ENCODE results near the gene GMNN.
A peak's percentile ranks its signal among the peaks of the same experiment; 100 is the strongest.

Gene GMNN

DNA sequence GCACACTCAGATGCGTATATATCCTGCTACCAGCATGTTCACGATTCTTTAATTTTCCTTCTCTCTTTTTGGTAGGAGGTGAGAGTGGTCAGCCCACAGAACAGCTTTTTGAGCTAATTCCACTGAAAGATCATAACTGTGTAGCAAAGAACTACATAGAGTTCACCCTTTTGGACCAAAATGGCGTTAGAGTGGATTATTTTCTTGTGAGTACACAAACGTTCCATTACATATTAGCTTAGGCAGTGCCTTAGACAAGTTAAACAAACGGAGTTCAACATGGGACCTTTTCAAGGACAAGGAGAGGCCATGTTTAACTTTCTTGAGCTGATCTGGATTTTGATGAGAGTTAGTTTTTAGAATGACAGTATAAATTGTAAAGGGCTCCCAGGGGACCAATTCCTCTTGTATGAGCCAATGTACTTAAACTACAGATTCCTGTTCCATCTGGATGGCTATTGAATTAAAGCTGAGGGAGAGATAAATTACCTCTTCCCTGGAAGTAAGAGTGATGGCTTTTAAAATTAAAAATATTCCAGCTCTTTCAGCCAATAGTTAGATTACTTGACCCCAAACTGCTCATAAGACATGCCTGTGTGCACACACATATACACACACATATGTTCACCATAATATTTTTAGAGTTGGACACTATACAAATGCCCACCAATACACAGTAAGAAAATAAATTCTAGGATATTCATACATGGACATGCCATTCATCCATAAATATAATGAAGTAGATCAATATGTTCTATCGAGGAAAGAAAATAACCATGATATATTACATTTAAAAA lies 49.6 kb downstream of the GMNN start:
- Histone ChIP-seq H3K4me1 (ENCODE audit: control insufficient read depth, insufficient read depth, low read length) (no peaks in the 10 kb centered on the region; the same call in 1 of the 2 replicates), H3K9me3 (ENCODE audit: control insufficient read depth, insufficient read depth, low read depth, low read length) (no peaks in the 10 kb centered on the region), H3K27ac (ENCODE audit: extremely low read depth, low read depth, low read length) (no peak overlapping the region), H3K36me3 (ENCODE audit: control insufficient read depth in 2 of 2, insufficient read depth in 1 of 2, low read length in 2 of 2) (no peaks in the 10 kb centered on the region), H3K4me3 (ENCODE audit: low read depth, low read length) (no peak overlapping the region)
- ChIA-PET POLR2A (no interaction called here), CTCF (interaction anchor here (0.5 to 1.3 kb wide), 4 partner anchors 9 to 243 kb away, joined by 3 to 4 read pairs (median 3); no protein-coding TSS in a partner anchor)
- TF ChIP-seq, protein P1, sequence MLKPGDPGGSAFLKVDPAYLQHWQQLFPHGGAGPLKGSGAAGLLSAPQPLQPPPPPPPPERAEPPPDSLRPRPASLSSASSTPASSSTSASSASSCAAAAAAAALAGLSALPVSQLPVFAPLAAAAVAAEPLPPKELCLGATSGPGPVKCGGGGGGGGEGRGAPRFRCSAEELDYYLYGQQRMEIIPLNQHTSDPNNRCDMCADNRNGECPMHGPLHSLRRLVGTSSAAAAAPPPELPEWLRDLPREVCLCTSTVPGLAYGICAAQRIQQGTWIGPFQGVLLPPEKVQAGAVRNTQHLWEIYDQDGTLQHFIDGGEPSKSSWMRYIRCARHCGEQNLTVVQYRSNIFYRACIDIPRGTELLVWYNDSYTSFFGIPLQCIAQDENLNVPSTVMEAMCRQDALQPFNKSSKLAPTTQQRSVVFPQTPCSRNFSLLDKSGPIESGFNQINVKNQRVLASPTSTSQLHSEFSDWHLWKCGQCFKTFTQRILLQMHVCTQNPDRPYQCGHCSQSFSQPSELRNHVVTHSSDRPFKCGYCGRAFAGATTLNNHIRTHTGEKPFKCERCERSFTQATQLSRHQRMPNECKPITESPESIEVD (tag by site-specific recombination; IDR thresholded peaks at IDR 0.05): peak; percentile 42; the same call in 1 of the 2 replicates
- TF ChIP-seq PRDM1 (tag by site-specific recombination; IDR thresholded peaks at IDR 0.05): no peak

DNA sequence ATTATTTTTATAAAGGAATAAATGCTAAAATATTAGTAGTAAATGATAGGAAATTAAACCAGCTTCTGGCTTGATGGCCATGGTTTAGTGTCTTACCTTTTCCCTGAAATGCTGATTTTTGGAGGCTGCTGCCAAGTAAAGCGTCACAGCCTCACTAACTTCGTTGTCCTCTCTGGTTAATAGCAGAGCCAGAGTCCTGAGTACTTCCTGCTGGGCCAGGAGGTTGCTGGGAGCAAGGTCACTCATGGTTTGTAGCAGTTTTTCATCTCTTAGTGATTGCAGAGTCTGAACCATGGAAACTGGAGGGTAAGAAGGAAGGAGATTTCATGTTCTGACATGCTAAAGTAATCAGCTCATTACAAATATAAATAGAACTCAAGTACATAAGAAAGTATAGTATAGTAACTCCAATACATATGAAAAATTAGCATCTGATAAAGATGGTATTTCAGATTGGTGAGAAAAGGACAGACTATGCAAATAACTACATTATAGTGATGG lies 50.4 kb downstream of the GMNN start:
- ChIA-PET CTCF (interaction anchor here (0.9 kb wide), 1 partner anchor 193 kb away, joined by 4 read pairs; no protein-coding TSS in a partner anchor), POLR2A (no interaction called here)
- H3K4me1 ChIP-seq (ENCODE audit: control insufficient read depth, insufficient read depth, low read length): no peaks in the 10 kb centered on the region; the same call in 1 of the 2 replicates
- no peaks in the 10 kb centered on the region for H3K9me3 ChIP-seq (ENCODE audit: control insufficient read depth, insufficient read depth, low read depth, low read length)
- no peaks in the 10 kb centered on the region for H3K36me3 ChIP-seq (ENCODE audit: control insufficient read depth in 2 of 2, insufficient read depth in 1 of 2, low read length in 2 of 2)
- H3K4me3 ChIP-seq (ENCODE audit: low read depth, low read length): no peak overlapping the region
- H3K27ac ChIP-seq (ENCODE audit: extremely low read depth, low read depth, low read length): no peak overlapping the region
- TF ChIP-seq ZNF521 (tag by site-specific recombination; IDR thresholded peaks at IDR 0.05) (no peak), GLIS1 (tag by site-specific recombination; IDR thresholded peaks at IDR 0.05) (no peak), KLF10 (tag by site-specific recombination; IDR thresholded peaks at IDR 0.05) (no peak), KLF7 (tag by site-specific recombination; IDR thresholded peaks at IDR 0.05; ENCODE audit: borderline replicate concordance) (no peak), ZNF24 (tag by site-specific recombination; IDR thresholded peaks at IDR 0.05) (no peak), ZNF16 (tag by site-specific recombination; IDR thresholded peaks at IDR 0.05; ENCODE audit: low read depth) (no peak), ZNF561 (tag by site-specific recombination; IDR thresholded peaks at IDR 0.05; ENCODE audit: borderline replicate concordance) (no peak), SCRT1 (tag by site-specific recombination; IDR thresholded peaks at IDR 0.05; ENCODE audit: borderline replicate concordance) (no peak), ZNF354C (tag by site-specific recombination; IDR thresholded peaks at IDR 0.05; ENCODE audit: borderline replicate concordance, low read depth) (no peak), ZNF571 (tag by site-specific recombination; IDR thresholded peaks at IDR 0.05) (no peak), ZFP3 (tag by site-specific recombination; IDR thresholded peaks at IDR 0.05; ENCODE audit: low read depth) (no peak)

DNA sequence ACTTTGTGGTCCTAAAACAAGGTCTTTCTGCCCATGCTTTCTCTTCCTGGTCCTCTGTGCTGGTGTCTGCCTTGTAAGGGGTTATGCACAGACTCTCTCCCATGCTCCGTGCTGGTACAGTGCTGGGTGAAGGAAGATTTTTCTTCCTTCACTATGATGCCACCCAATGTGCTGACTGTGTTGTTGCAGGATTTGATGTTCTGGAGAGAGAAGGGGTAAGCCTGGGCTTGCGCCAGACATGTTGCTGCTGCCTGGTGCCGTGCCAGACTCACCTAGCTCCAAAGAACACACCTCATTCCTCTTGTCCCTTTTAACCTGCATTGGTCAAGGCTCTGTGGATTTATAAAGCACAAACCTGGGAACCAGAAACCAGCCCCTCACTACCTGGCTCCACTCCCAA lies 52.4 kb downstream of the GMNN start:
- CTCF ChIA-PET: interaction anchor here (1.1 kb wide), 1 partner anchor 29 kb away, joined by 4 read pairs; no protein-coding TSS in a partner anchor
- no peak overlapping the region for H3K4me3 ChIP-seq (ENCODE audit: low read depth, low read length)
- H3K4me1 ChIP-seq (ENCODE audit: control insufficient read depth, insufficient read depth, low read length): no peaks in the 10 kb centered on the region; the same call in 1 of the 2 replicates
- no peak overlapping the region for H3K27ac ChIP-seq (ENCODE audit: extremely low read depth, low read depth, low read length)
- H3K36me3 ChIP-seq (ENCODE audit: control insufficient read depth in 2 of 2, insufficient read depth in 1 of 2, low read length in 2 of 2): no peaks in the 10 kb centered on the region
- POLR2A ChIA-PET: no interaction called here
- no peaks in the 10 kb centered on the region for H3K9me3 ChIP-seq (ENCODE audit: control insufficient read depth, insufficient read depth, low read depth, low read length)
- TF ChIP-seq GLI4 (tag by site-specific recombination; IDR thresholded peaks at IDR 0.05) (no peak), ZNF350 (tag by site-specific recombination; IDR thresholded peaks at IDR 0.05) (no peak), ZNF654 (tag by site-specific recombination; IDR thresholded peaks at IDR 0.05; ENCODE audit: low read depth) (peak; percentile 11; the same call in 1 of the 2 replicates), ZNF548 (tag by site-specific recombination; IDR thresholded peaks at IDR 0.05) (no peak), ZNF544 (tag by site-specific recombination; IDR thresholded peaks at IDR 0.05) (no peak), ZNF785 (tag by site-specific recombination; IDR thresholded peaks at IDR 0.05) (no peak), ZNF184 (tag by site-specific recombination; IDR thresholded peaks at IDR 0.05) (no peak), GLIS2 (tag by site-specific recombination; IDR thresholded peaks at IDR 0.05) (no peak)
- TF ChIP-seq, protein P2, sequence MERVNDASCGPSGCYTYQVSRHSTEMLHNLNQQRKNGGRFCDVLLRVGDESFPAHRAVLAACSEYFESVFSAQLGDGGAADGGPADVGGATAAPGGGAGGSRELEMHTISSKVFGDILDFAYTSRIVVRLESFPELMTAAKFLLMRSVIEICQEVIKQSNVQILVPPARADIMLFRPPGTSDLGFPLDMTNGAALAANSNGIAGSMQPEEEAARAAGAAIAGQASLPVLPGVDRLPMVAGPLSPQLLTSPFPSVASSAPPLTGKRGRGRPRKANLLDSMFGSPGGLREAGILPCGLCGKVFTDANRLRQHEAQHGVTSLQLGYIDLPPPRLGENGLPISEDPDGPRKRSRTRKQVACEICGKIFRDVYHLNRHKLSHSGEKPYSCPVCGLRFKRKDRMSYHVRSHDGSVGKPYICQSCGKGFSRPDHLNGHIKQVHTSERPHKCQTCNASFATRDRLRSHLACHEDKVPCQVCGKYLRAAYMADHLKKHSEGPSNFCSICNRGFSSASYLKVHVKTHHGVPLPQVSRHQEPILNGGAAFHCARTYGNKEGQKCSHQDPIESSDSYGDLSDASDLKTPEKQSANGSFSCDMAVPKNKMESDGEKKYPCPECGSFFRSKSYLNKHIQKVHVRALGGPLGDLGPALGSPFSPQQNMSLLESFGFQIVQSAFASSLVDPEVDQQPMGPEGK (tag by site-specific recombination; IDR thresholded peaks at IDR 0.05): no peak
- TF ChIP-seq, protein P3, sequence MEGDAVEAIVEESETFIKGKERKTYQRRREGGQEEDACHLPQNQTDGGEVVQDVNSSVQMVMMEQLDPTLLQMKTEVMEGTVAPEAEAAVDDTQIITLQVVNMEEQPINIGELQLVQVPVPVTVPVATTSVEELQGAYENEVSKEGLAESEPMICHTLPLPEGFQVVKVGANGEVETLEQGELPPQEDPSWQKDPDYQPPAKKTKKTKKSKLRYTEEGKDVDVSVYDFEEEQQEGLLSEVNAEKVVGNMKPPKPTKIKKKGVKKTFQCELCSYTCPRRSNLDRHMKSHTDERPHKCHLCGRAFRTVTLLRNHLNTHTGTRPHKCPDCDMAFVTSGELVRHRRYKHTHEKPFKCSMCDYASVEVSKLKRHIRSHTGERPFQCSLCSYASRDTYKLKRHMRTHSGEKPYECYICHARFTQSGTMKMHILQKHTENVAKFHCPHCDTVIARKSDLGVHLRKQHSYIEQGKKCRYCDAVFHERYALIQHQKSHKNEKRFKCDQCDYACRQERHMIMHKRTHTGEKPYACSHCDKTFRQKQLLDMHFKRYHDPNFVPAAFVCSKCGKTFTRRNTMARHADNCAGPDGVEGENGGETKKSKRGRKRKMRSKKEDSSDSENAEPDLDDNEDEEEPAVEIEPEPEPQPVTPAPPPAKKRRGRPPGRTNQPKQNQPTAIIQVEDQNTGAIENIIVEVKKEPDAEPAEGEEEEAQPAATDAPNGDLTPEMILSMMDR (tag by site-specific recombination; IDR thresholded peaks at IDR 0.05): 0 out of 2 replicates have a peak, but pooled peaks have one; percentile 30
